GM18505 (cell line): ENCODE results near the gene ANTKMT.
A peak's percentile ranks its signal among the peaks of the same experiment; 100 is the strongest.
"Not testable (repeated sequence)": the region's sequence is repeated elsewhere in the genome, so short reads cannot be mapped to it uniquely, and the experiment has no call there.

Source experiments
- ATAC-seq: cut with Tn5 transposase; IDR thresholded peaks from one replicate; pipeline ENCODE4 v1.9.1; 2021; ENCODE audit not compliant: unreplicated experiment
- POLR2A ChIP-seq: IDR thresholded peaks from 4 replicates; pipeline ENCODE4 v1.6.1; 2011; ENCODE audit warnings: borderline replicate concordance; ENCODE audit not compliant: insufficient read depth, insufficient read length; ENCODE audit errors: extremely low read depth

ANTKMT gene

GRCh38 chr16:684961-685696 lies 35.8 kb upstream of the ANTKMT start:
- no peak for ATAC-seq

GRCh38 chr16:685967-686366 lies 35.0 kb upstream of the ANTKMT start:
- no peak for ATAC-seq
- TF ChIP-seq POLR2A: no peak

More at GRCh38 chr16:684961-685696, 35.8 kb upstream of the ANTKMT start:
- no peak for TF ChIP-seq POLR2A

- ATAC-seq: no peak
- TF ChIP-seq POLR2A: no peak
These were observed 34.3 kb upstream of the ANTKMT start for GRCh38 chr16:686459-687260.

- ATAC-seq: no peak
- no peak for TF ChIP-seq POLR2A
These were observed 33.4 kb upstream of the ANTKMT start for GRCh38 chr16:687499-687898.

- ATAC-seq: no peak
- TF ChIP-seq POLR2A: peak; percentile 21
These were observed 31.6 kb upstream of the ANTKMT start for GRCh38 chr16:689175-689897.

- ATAC-seq: not testable (repeated sequence)
These were observed 29.7 kb upstream of the ANTKMT start for GRCh38 chr16:691242-691641.

- ATAC-seq: no peak
- no peak for TF ChIP-seq POLR2A
These were observed 28.4 kb upstream of the ANTKMT start for GRCh38 chr16:692356-693108.

GRCh38 chr16:693364-693763 lies 27.6 kb upstream of the ANTKMT start:
- TF ChIP-seq POLR2A: no peak
- no peak for ATAC-seq

- TF ChIP-seq POLR2A: no peak
- no peak for ATAC-seq
These were observed 27.2 kb upstream of the ANTKMT start for GRCh38 chr16:693766-694165.

- no peak for TF ChIP-seq POLR2A
- ATAC-seq: no peak
These were observed 26.6 kb upstream of the ANTKMT start for GRCh38 chr16:694187-694862.

GRCh38 chr16:694863-695354 lies 26.0 kb upstream of the ANTKMT start:
- ATAC-seq: no peak
- no peak for TF ChIP-seq POLR2A

- TF ChIP-seq POLR2A: no peak
- no peak for ATAC-seq
These were observed 25.4 kb upstream of the ANTKMT start for GRCh38 chr16:695355-696089.
